Dedifferentiated amniotic fluid mesenchymal stem cell (primary cell): ENCODE measurements around the gene FILIP1L.

ENCODE experiments used
- DNase-seq: peaks from one replicate; pipeline ENCODE4 v3.0.0-alpha.2; 2016; ENCODE audit errors: extremely low spot score

FILIP1L gene

DNA sequence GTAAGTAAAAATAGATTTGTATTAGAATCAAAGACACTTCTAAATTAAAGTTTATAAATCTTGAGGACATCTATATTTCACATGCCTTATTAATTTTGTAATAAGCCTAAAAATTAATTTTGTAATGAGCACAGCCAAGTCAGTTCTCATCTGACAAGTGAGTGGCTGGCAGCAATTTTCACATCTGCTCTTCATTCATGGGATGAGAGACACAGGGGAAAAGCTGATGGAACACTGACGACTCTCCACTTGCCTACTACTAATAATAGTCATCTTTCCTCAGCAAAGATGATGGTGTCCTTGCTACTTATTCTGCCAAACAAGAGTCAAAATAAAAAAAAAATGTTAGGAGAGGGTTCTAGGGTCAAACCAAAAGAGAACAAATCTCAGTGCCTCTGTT is 311.0 kb downstream of the FILIP1L start:
- no peak for DNase-seq

DNA sequence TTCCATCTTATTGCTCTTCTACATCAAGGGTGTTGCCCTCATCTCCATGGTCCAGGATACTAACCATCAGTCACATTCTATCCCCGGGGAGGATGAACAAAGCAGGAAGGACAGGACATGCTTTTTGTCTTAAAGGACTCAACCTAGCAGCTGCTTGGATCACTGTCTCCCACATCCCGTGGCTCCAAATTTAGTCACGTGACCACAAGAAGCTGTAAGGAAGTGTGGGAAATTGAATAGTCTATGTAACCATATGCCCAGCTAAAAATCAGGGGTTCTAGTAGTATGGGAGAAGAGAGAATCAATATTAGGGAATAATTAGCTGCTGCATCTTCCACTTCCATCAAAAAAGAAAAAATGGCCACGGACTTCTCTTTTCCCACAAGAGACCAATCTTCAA is 314.9 kb downstream of the FILIP1L start:
- DNase-seq: no peak

GRCh38 chr3:99795573-99795972 is 318.7 kb downstream of the FILIP1L start:
- no peak for DNase-seq

DNA sequence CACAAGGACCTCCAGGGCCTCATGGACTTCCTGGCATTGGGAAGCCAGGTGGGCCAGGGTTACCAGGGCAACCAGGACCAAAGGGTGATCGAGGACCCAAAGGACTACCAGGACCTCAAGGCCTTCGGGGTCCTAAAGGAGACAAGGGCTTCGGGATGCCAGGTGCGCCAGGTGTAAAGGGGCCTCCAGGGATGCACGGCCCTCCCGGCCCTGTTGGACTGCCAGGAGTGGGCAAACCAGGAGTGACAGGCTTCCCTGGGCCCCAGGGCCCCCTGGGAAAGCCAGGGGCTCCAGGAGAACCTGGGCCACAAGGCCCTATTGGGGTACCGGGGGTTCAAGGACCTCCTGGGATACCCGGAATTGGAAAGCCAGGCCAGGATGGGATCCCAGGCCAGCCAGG is 319.8 kb downstream of the FILIP1L start:
- no peak for DNase-seq

GRCh38 chr3:99789011-99789721 is 325.1 kb downstream of the FILIP1L start:
- DNase-seq: peak; percentile 71
